Testis (tissue), 3 donors: Measurements from ENCODE around the gene KRT14. TPM values are rescaled to one million over a fixed set of nuclear protein-coding genes. Genes with fewer than 3 reads are reported as not detected.

Experiments used
- DNase-seq: peaks from one replicate; pipeline ENCODE4 v3.0.0-alpha.2; 2019
- H3K27ac ChIP-seq, 2 donors: fragments of 200-600 bp; sonication (generic); one replicate each; pipeline ENCODE4 v1.5.1; 2019
- H3K27me3 ChIP-seq: fragments of 200-600 bp; sonication (generic); one replicate; pipeline ENCODE4 v1.5.1; 2019
- H3K36me3 ChIP-seq: fragments of 200-600 bp; sonication (generic); one replicate; pipeline ENCODE4 v1.5.1; 2017; ENCODE audit warnings: low read depth; ENCODE audit errors: missing control alignments
- H3K4me1 ChIP-seq: fragments of 200-600 bp; sonication (generic); one replicate; pipeline ENCODE4 v1.5.1; 2019
- H3K4me3 ChIP-seq, 2 donors: fragments of 200-600 bp; sonication (generic); one replicate each; pipeline ENCODE4 v1.5.1; 2017 to 2019
- H3K9me3 ChIP-seq: fragments of 200-600 bp; sonication (generic); one replicate; pipeline ENCODE4 v1.5.1; 2017
- CTCF ChIP-seq, 3 experiments: fragments of 450-650 bp in 2 of 3; fragments of 200-600 bp in 1 of 3; sonication (generic) in 1 of 3; IDR thresholded peaks; one replicate each; pipeline ENCODE4 v1.5.1; 2016 to 2019; ENCODE audit warnings: antibody characterized with exemption in 3 of 3, mild to moderate bottlenecking in 2 of 3, moderate library complexity in 1 of 3
- POLR2A ChIP-seq: fragments of 450-650 bp; IDR thresholded peaks from one replicate; pipeline ENCODE4 v1.6.1; 2017; ENCODE audit warnings: antibody characterized with exemption, mild to moderate bottlenecking, moderate library complexity
- WGBS, 2 donors: methylation state at CpG; one replicate each; pipeline ENCODE4 v1.1.5; 2018; 5-methylcytosine and 5-hydroxymethylcytosine counted together
- intact Hi-C: fragments of 100-400 bp; cut with DNase I; formaldehyde crosslinking; loops from one replicate; pipeline ENCODE4 v1.15.1; 2023; ENCODE audit warnings: low total_unique reads
- polyA plus RNA-seq: library from polyadenylated mRNA; stranded (reverse); fragments of 350-450 nt; fragmentation: Illumina TruSeq; extraction: RNeasy Lipid Tissue Mini Kit (QIAGEN cat#74804); gene quantifications from one replicate; pipeline ENCODE4 v1.2.3, GENCODE V29; 2014; ENCODE audit warnings: low read depth, low replicate concordance; ENCODE audit not compliant: insufficient read depth
- total RNA-seq, 2 donors: library from RNA; depleted of rRNA; stranded (reverse); fragments of >200 nt; gene quantifications; one replicate each; pipeline ENCODE4 v1.2.3, GENCODE V29; 2016

The KRT14 gene
- total and polyA plus RNA-seq, 3 donors from 2014 or later: 0.24 to 0.37 TPM; not detected in 1

DNA sequence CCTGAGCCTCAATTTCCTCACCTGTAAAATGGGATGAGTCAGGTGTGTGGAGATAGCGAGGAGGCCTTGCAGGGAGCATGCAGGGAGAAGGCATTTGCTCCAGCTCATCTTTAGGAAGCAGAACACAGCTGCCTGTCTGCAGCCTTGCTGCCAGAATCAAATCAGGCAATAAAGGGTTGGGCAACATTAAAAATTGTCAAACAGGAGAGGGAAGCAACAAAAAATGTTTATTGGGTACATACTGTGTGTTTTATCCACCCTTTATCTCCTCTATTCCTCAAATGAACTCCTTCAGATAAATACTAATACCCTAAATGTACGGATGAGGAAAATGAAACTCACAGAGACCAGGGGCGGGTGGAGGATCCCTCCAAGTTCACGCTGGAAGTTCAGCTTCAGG, 13.6 kb upstream of the KRT14 start:
- no peak for DNase-seq
- Histone ChIP-seq H3K36me3 (no peaks in the 10 kb centered on the region), H3K27me3 (no peaks in the 10 kb centered on the region), H3K9me3 (no peaks in the 10 kb centered on the region), H3K4me3 (no peak overlapping the region), H3K4me1 (no peaks in the 10 kb centered on the region), H3K27ac (no peak overlapping the region)
- no peak for TF ChIP-seq CTCF (IDR thresholded peaks at IDR 0.05)
- no peak for TF ChIP-seq POLR2A
- 76 to 78% methylated on average over 4 of the region's 4 CpGs for WGBS, 2 donors
- intact Hi-C loops: no loop called here

- WGBS, 2 donors: 88% methylated on average over 1 of the region's 1 CpG
- DNase-seq: no peak
- H3K27me3 ChIP-seq: no peaks in the 10 kb centered on the region
- TF ChIP-seq POLR2A: no peak
- no peak overlapping the region for H3K27ac ChIP-seq
- intact Hi-C loops: no loop called here
- H3K4me3 ChIP-seq: no peak overlapping the region
- no peaks in the 10 kb centered on the region for H3K9me3 ChIP-seq
- H3K36me3 ChIP-seq: no peaks in the 10 kb centered on the region
- H3K4me1 ChIP-seq: no peaks in the 10 kb centered on the region
Observed at GRCh38 chr17:41599680-41600079, 13.0 kb upstream of the KRT14 start.

DNA sequence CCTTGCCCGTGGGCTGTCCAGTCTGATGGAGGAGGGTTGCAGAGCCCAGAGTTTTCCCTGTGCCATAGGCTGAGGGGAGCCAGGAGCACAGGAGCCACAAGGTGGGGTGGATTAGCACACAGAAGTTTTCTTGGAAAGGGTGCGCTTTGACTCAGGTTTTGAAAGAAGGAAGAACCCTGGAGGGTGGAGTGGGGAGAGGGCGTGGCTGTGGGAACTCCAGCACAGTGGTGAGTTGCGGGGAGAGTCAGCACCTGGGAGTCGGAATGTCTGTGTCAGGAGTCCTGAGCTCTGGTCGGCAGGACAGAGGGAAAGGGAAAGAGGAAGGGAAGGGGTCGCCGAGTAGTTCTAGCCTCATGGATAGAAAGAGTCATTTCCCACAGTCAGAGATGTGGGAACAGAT, 8.9 kb upstream of the KRT14 start:
- no peaks in the 10 kb centered on the region for H3K9me3 ChIP-seq
- WGBS, 2 donors: 85 to 88% methylated on average over 8 of the region's 8 CpGs
- intact Hi-C loops: no loop called here

GRCh38 chr17:41594363-41594915, 7.7 kb upstream of the KRT14 start:
- 76 to 78% methylated on average over 3 of the region's 3 CpGs for WGBS, 2 donors
- intact Hi-C loops: no loop called here

More for the DNA sequence above, 8.9 kb upstream of the KRT14 start:
- Histone ChIP-seq H3K4me1 (no peaks in the 10 kb centered on the region), H3K36me3 (no peaks in the 10 kb centered on the region), H3K27me3 (no peaks in the 10 kb centered on the region), H3K27ac (no peak overlapping the region), H3K4me3 (no peak overlapping the region)
- no peak for TF ChIP-seq POLR2A
- TF ChIP-seq CTCF (IDR thresholded peaks at IDR 0.05): no peak
- DNase-seq: no peak

GRCh38 chr17:41593306-41593981, 6.7 kb upstream of the KRT14 start:
- Histone ChIP-seq H3K9me3 (no peaks in the 10 kb centered on the region), H3K27ac (no peak overlapping the region), H3K4me3 (no peak overlapping the region), H3K4me1 (no peaks in the 10 kb centered on the region), H3K36me3 (no peaks in the 10 kb centered on the region), H3K27me3 (no peaks in the 10 kb centered on the region)
- no peak for DNase-seq
- no peak for TF ChIP-seq POLR2A
- TF ChIP-seq CTCF (IDR thresholded peaks at IDR 0.05): no peak
- intact Hi-C loops: no loop called here
- 45 to 63% methylated on average over 5 to 8 of the region's 8 CpGs for WGBS, 2 donors

More at GRCh38 chr17:41594363-41594915, 7.7 kb upstream of the KRT14 start:
- H3K9me3 ChIP-seq: no peaks in the 10 kb centered on the region
- H3K4me1 ChIP-seq: no peaks in the 10 kb centered on the region
- H3K27me3 ChIP-seq: no peaks in the 10 kb centered on the region
- no peak overlapping the region for H3K4me3 ChIP-seq
- no peak for TF ChIP-seq CTCF (IDR thresholded peaks at IDR 0.05)
- no peak for TF ChIP-seq POLR2A
- no peak for DNase-seq
- H3K27ac ChIP-seq: no peak overlapping the region
- no peaks in the 10 kb centered on the region for H3K36me3 ChIP-seq
